Superior temporal gyrus (tissue), 1 donor: ENCODE measurements around the gene NSUN2.

ENCODE experiments used
- DNase-seq: peaks from one replicate; pipeline ENCODE4 v3.0.0-alpha.2; 2016; ENCODE audit errors: extremely low spot score

Gene NSUN2

DNA sequence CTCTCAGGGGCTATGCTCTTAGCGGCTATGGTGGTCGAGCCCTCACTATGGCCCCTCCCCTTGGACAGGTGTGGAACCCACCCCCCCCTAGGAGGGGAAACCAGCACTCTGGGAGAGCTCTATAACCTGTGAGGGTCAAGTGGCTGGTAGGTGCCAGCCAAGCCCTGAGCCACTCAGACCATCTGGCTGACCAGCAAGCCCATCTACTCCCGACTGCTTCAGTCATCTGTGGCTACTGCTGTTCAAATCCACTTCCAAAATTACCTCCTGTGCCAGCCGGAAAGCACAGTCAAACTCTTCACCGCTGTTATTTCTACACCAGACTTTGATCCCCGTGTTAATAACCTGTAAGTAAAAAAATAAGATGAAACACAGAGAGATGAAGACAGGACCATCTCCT lies 28.5 kb downstream of the NSUN2 start:
- DNase-seq = no peak

GRCh38 chr5:6603643-6604042 lies 29.2 kb downstream of the NSUN2 start:
- no peak for DNase-seq

DNA sequence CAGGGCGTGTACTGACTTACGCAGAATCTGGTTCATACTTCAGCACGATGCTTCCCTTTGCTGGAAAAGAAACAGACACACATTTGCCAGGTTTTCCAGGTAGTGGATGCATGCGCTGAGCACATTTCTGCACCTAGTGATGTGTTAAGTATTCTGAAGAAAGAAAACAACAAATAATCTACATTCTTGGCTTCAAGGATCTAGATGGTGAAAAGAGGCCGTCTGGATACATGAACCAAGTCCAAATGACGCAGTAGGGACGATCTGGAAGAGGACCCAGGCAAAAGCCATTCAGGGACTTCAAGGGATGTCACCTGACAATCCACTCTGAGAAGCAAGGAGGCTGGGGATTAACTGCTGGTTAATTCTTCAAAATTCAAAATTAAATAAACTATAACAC lies 30.4 kb downstream of the NSUN2 start:
- DNase-seq = no peak

GRCh38 chr5:6601816-6602215 lies 31.0 kb downstream of the NSUN2 start:
- no peak for DNase-seq

DNA sequence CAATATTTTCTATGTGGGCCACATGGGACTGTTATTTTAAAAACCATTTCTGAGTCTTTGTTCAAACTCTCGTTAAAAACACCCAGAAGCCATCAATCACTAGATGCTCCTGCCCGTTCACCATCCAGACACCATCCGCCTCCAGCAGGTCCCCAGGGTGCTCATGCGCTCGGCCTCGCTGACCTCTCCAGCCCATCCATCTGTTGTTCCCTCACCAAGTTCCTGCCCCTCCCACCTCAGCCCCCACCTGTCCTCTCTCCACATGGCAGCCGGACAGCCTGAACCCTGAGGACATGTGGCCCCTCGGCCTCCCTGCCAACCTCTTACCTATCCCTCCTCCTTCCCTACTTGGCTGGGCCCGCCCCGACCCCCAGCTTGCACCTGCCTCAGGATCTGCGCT lies 31.6 kb downstream of the NSUN2 start:
- no peak for DNase-seq

- no peak for DNase-seq
Measured at GRCh38 chr5:6599739-6600138, 33.1 kb downstream of the NSUN2 start.

GRCh38 chr5:6598351-6598900 lies 34.4 kb downstream of the NSUN2 start:
- no peak for DNase-seq

GRCh38 chr5:6597557-6597956 lies 35.3 kb downstream of the NSUN2 start:
- DNase-seq = no peak

- DNase-seq = no peak
Measured at GRCh38 chr5:6596388-6596787, 36.5 kb downstream of the NSUN2 start.

DNA sequence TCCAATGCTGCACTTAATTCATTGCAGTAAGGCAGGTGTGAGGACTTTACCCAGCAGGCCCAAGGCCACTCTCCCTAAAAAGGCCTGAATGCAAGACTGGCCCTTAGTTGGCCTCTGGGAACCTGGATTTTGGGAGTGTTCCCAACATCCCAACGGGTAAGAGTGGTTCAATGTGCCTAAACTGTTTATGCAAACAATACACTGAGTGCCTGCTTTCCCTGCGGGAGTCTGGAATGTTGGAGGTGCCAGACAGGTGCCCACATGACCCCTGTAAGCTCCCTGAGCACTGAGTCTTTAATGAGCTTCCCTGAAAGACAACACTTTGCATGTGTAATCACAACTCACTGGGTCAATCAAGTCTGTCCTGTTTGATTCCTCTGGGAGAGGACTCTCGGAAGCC lies 37.4 kb downstream of the NSUN2 start:
- no peak for DNase-seq

DNA sequence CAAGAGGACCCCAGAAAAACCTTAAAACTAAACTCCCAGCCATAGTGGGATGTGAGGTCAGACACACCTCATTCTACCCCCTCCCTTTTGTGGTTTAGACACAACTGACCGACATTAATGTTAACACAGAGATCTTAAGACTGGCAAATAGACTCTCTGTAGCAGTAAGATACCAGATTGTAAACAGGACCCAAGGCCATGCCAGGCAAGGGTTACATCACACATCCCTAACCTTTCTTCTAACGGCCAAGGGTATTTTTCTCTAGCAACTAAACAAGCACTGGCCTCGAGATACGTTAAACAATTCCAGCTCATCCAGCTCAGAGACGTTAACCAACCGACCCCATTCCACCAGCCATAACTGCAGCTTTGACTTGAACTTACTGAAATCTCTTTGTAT lies 38.8 kb downstream of the NSUN2 start:
- DNase-seq = no peak

GRCh38 chr5:6593148-6594016 lies 39.5 kb downstream of the NSUN2 start:
- no peak for DNase-seq

DNA sequence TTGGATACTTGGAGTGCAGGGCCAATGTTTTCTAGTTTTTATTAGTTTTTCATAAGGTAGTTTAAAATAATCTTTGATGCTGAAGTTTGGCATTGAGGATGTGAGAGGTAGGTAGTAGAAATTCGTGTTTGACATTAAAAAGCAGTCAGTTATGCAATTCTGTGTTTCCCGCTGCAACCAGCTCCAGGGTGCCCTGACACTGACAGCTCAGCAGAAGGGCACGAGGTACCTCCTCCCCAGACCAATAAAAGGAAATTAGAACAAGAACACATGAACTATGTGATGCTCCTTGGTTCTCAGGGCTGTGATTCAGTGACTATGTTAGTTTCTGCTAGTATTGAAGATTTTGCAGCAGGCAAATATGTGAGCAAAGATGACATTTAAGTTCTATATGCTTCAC lies 40.2 kb downstream of the NSUN2 start:
- no peak for DNase-seq

DNA sequence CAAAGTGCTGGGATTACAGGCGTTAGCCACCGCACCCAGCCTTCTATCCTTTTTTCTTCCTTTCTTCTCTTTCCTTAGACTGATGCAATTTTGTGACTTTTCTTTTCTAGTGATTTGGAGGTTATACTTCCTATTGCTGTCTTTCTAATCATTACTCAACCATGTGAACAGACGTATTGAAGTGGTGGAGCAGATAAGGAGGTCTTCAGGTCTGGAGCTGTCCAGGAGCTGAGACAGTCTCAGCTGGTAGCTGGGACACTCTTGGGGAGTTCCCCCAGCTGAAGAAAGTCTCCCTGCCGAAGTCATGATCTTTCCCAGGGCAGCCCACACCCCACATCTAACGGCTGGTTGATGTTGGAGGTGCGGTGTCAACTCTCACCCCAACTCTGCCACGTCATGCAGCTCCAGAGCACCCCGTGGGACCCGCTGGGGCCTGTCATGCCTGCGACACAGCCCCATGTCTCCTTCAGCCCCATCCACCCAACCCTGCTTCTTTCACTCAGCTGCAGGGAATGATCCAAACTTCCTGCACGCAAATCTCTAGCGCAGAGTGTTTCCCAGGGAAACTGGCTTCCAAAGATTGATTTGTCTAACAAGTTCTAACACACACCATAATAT lies 41.1 kb downstream of the NSUN2 start:
- DNase-seq = no peak

DNA sequence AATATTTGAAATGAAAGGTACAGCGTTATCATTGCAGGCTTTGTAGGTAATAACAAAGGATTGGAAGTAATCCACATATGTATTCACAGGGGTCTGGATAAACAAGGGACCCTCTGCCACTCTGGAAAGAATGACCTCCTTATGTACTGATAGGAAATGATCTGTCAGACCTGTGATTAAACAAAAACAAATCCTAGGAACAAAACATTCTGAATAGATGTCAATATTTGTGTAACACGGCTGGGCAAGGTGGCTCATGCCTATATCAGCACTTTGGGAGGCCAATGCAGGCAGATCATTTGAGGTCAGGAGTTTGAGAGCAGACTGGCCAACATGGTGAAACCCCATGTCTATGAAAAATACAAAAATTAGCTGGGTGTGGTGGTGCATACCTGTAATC lies 42.3 kb downstream of the NSUN2 start:
- DNase-seq = no peak

DNA sequence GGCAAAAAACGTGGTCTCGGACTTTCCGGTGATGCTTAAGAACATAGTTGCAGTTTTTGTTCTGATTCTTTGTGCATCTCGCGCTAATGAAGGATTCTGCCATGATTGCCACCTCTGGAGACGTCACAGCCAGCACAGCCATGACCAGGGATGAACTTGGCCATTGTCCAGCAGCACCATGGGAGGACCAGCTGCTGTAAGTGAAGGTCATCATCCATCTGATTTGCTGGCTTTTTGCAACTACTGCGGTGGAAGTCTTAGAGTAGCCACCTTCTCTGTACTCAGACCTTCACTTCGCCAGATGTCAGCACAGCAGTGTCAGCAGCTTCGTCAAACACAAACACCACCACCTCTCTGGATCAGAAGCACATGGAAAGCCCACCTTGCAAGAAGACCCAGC lies 45.7 kb downstream of the NSUN2 start:
- DNase-seq = no peak

DNA sequence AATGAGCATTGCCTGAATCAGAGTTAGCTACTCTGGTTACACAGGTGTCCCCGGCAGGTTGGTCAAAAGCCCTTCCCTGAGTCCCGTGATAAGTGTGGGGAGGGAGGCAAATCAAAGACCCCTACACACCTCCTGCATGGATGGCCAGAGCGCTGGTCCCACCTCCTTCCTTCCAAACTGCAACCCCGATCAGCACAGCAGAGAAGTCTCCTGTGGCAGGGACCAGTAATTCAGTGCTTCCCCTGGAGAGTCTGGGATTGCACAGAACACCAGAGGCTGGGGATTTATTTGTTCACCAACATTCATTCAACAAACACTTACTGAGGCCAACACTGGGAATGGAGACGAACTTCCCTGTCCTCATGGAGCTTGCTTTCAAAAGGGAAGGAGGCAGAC lies 46.2 kb downstream of the NSUN2 start:
- no peak for DNase-seq

DNA sequence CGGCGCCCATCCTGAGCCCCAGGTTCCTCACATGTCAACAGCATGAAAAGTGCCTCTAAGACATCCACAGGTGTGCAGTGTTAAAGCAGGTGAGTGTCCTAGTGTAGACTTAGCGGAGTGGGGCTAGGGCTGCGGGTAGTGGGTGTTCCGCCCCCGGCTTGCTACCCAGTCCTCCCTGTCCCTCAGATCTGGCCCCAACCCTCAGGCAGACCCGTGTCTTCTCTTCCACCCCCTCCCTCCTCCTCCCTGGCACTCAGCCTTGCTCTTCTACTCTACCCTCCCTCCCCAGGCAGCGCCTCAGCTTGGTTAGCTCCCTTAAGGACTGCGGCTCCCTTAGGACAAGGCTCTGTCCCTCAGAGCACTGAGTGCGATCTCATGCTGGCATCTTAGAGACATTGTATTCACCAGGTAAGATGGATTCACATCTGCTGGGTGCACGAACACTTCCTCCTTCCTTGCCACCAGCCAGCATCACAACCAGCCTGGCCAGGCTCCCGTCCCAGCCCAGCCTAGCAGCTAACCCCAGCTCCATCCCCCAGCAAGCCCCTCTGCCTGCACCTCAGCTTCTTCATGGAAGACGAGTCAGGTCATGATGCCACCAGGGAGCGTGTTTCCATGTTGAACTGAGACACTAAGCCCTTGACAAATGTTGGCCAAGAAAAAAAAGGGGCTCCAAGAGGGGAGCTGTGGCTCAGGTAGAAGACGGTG lies 46.8 kb downstream of the NSUN2 start:
- no peak for DNase-seq

GRCh38 chr5:6585168-6585567 lies 47.7 kb downstream of the NSUN2 start:
- no peak for DNase-seq

DNA sequence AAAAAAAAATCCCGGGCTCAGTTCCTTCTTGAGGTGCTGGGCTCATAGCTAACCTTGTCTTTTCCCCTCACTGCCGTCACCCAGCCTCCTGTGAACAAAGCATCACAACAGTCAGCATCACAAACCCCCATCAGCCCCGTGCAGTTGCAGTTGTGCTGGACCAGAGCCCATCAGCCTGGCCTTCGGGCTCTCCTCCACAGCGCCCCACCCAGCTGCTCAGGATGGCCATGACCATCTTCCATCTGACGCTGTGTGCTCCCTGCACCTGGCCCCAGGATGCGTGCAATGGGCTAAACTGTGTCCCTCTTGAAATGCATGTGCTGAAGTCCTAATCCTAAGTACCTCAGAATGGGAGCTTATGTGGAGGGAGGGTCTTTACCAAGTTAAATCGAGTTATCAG lies 48.1 kb downstream of the NSUN2 start:
- DNase-seq = no peak

DNA sequence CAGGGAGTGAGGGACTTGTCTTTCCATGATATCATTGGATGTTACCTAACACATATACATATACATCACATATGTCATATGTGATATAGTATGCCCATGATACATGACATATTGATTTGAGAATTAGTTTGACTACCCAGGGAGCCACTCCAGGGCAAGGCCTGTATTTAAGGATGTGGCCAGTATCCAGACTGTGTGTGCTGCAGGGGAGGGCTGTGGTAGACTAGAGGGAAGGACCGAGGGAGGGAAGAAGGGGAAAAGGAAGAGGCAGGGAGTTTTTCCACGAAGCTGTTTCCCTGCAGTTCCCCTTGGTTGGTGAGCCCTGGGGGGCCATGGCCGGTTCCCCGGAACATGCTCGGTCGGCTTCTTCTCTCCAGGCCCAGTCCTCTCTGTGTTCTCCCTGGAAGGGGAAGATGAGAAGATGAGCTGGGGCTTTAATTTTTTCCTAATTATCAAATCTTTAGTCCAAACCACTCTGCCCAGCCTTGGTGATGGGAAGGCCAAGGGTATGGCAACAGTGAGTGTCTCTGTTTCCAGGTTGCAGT lies 48.7 kb downstream of the NSUN2 start:
- no peak for DNase-seq
